H9 (cell line): ENCODE results near the gene MXD4. TPM values are rescaled to one million over a fixed set of nuclear protein-coding genes. Genes with fewer than 3 reads are reported as not detected.

ENCODE experiments used
- DNase-seq: peaks from one replicate; pipeline ENCODE4 v3.0.0-alpha.2; 2017
- H2AFZ ChIP-seq: one replicate; pipeline ENCODE4 v1.6.1; 2013; ENCODE audit warnings: mild to moderate bottlenecking, low read length, control low read depth, moderate library complexity
- H2AK5ac ChIP-seq: 2 replicates; pipeline ENCODE4 v1.6.1; 2013; ENCODE audit warnings: low read length, control low read depth, mixed read lengths; ENCODE audit not compliant: insufficient read length
- H2BK120ac ChIP-seq: one replicate; pipeline ENCODE4 v1.6.1; 2013; ENCODE audit warnings: low read depth, mild to moderate bottlenecking, low read length, control low read depth, inconsistent platforms; ENCODE audit not compliant: poor library complexity, severe bottlenecking
- H2BK12ac ChIP-seq: 2 replicates; pipeline ENCODE4 v1.6.1; 2013; ENCODE audit warnings: low read length, control low read depth, mixed read lengths, low read depth; ENCODE audit not compliant: insufficient read length
- H2BK15ac ChIP-seq: 2 replicates; pipeline ENCODE4 v1.6.1; 2013; ENCODE audit warnings: low read depth, low read length, control low read depth
- H2BK20ac ChIP-seq: one replicate; pipeline ENCODE4 v1.6.1; 2013; ENCODE audit warnings: low read depth, mild to moderate bottlenecking, low read length, control low read depth, inconsistent platforms; ENCODE audit not compliant: poor library complexity, severe bottlenecking
- H2BK5ac ChIP-seq: 2 replicates; pipeline ENCODE4 v1.6.1; 2013; ENCODE audit warnings: low read length, control low read depth, mixed read lengths; ENCODE audit not compliant: insufficient read length
- H3K14ac ChIP-seq: 2 replicates; pipeline ENCODE4 v1.6.1; 2013; ENCODE audit warnings: low read length, control low read depth; ENCODE audit not compliant: insufficient read depth
- H3K18ac ChIP-seq: 2 replicates; pipeline ENCODE4 v1.6.1; 2013; ENCODE audit warnings: low read depth, mild to moderate bottlenecking, mixed read lengths, low read length, control low read depth; ENCODE audit not compliant: insufficient read length
- H3K23ac ChIP-seq: 2 replicates; pipeline ENCODE4 v1.6.1; 2013; ENCODE audit warnings: low read length, control low read depth, mixed read lengths, low read depth; ENCODE audit not compliant: insufficient read length
- H3K23me2 ChIP-seq: 2 replicates; pipeline ENCODE4 v1.6.1; 2013; ENCODE audit warnings: low read depth, mild to moderate bottlenecking, mixed read lengths, low read length, control low read depth; ENCODE audit not compliant: insufficient read length, poor library complexity, severe bottlenecking
- H3K27ac ChIP-seq: 2 replicates; pipeline ENCODE4 v1.5.1; 2013; ENCODE audit warnings: low read length, control low read depth, mixed read lengths, low read depth; ENCODE audit not compliant: insufficient read length
- H3K27me3 ChIP-seq: 2 replicates; pipeline ENCODE4 v1.6.1; 2013; ENCODE audit warnings: low read length, control low read depth, inconsistent platforms; ENCODE audit not compliant: insufficient read depth
- H3K4ac ChIP-seq: 2 replicates; pipeline ENCODE4 v1.6.1; 2013; ENCODE audit warnings: low read depth, mild to moderate bottlenecking, control low read depth, inconsistent platforms, low read length, moderate library complexity
- H3K4me1 ChIP-seq: 2 replicates; pipeline ENCODE4 v1.6.1; 2013; ENCODE audit warnings: low read length, control low read depth, inconsistent platforms; ENCODE audit not compliant: insufficient read depth
- H3K4me2 ChIP-seq: 2 replicates; pipeline ENCODE4 v1.6.1; 2013; ENCODE audit warnings: low read length, control low read depth, mixed read lengths; ENCODE audit not compliant: insufficient read length, insufficient read depth
- H3K56ac ChIP-seq: 2 replicates; pipeline ENCODE4 v1.6.1; 2013; ENCODE audit warnings: low read depth, mild to moderate bottlenecking, mixed read lengths, low read length, control low read depth; ENCODE audit not compliant: insufficient read length
- H3K79me1 ChIP-seq: 2 replicates; pipeline ENCODE4 v1.6.1; 2013; ENCODE audit warnings: low read depth, mild to moderate bottlenecking, moderate library complexity, low read length, control low read depth, inconsistent platforms; ENCODE audit not compliant: insufficient read depth, poor library complexity, severe bottlenecking
- H3K79me2 ChIP-seq: 2 replicates; pipeline ENCODE4 v1.6.1; 2013; ENCODE audit warnings: low read length, control low read depth, inconsistent platforms; ENCODE audit not compliant: insufficient read depth
- H3K9ac ChIP-seq: 2 replicates; pipeline ENCODE4 v1.6.1; 2013; ENCODE audit warnings: low read length, control low read depth, mixed read lengths; ENCODE audit not compliant: insufficient read length; ENCODE audit errors: extremely low read depth
- H3K9me3 ChIP-seq: one replicate; pipeline ENCODE4 v1.6.1; 2013; ENCODE audit warnings: low read depth, low read length, inconsistent platforms; ENCODE audit not compliant: control insufficient read depth
- H3T11ph ChIP-seq: one replicate; pipeline ENCODE4 v1.6.1; 2013; ENCODE audit warnings: mild to moderate bottlenecking, low read length, control low read depth, inconsistent platforms
- H4K20me1 ChIP-seq: one replicate; pipeline ENCODE4 v1.6.1; 2013; ENCODE audit not compliant: control insufficient read depth, insufficient read length, insufficient read depth
- H4K5ac ChIP-seq: 2 replicates; pipeline ENCODE4 v1.6.1; 2013; ENCODE audit warnings: low read depth, mild to moderate bottlenecking, mixed read lengths, low read length, control low read depth; ENCODE audit not compliant: insufficient read length
- H4K8ac ChIP-seq: replicated peaks from 2 replicates; pipeline ENCODE4 v1.6.1; 2013; ENCODE audit warnings: low read length, control low read depth, mixed read lengths, low read depth; ENCODE audit not compliant: insufficient read length
- H4K91ac ChIP-seq: 2 replicates; pipeline ENCODE4 v1.6.1; 2013; ENCODE audit warnings: low read depth, mild to moderate bottlenecking, moderate library complexity, mixed read lengths, low read length, control low read depth; ENCODE audit not compliant: insufficient read length
- H3K27ac Mint-ChIP-seq, 3 experiments: 2 replicates in 2 of 3; 3 replicates in 1 of 3; pipeline ENCODE4 v1.8.0; 2020 to 2021; ENCODE audit warnings: mixed read lengths in 3 of 3, mild to moderate bottlenecking in 1 of 3, moderate library complexity in 1 of 3
- H3K27me3 Mint-ChIP-seq: 2 replicates; pipeline ENCODE4 v1.8.0; 2021; ENCODE audit warnings: low read depth, mild to moderate bottlenecking, moderate library complexity, mixed read lengths
- H3K36me3 Mint-ChIP-seq, 3 experiments: 2 replicates in 2 of 3; 3 replicates in 1 of 3; pipeline ENCODE4 v1.8.0; 2020 to 2021; ENCODE audit warnings: low read depth in 3 of 3, mixed read lengths in 3 of 3; ENCODE audit not compliant: insufficient read depth in 1 of 3
- H3K4me1 Mint-ChIP-seq, 2 experiments: 2 replicates each; pipeline ENCODE4 v1.8.0; 2020; ENCODE audit warnings: mixed read lengths in 2 of 2
- H3K4me3 Mint-ChIP-seq, 2 experiments: 2 replicates in 1 of 2; 3 replicates in 1 of 2; pipeline ENCODE4 v1.8.0; 2020 to 2021; ENCODE audit warnings: mild to moderate bottlenecking in 2 of 2, mixed read lengths in 2 of 2, moderate library complexity in 1 of 2
- H3K9me3 Mint-ChIP-seq, 2 experiments: 2 replicates in 1 of 2; 3 replicates in 1 of 2; pipeline ENCODE4 v1.8.0; 2020; ENCODE audit warnings: mild to moderate bottlenecking in 2 of 2, mixed read lengths in 2 of 2, moderate library complexity in 1 of 2
- WGBS: extraction: QIAGEN DNeasy Blood & Tissue Kit; methylation state at CpG from one replicate; pipeline ENCODE4 v1.1.7; 2013; ENCODE audit warnings: missing lambda C conversion rate, low lambda C conversion rate, mixed read lengths; ENCODE audit not compliant: insufficient read length; ENCODE audit errors: extremely low coverage; 5-methylcytosine and 5-hydroxymethylcytosine counted together
- total RNA-seq: library from RNA; stranded (reverse); gene quantifications from 2 replicates; pipeline ENCODE4 v1.2.1, GENCODE V29; 2021
- TF ChIP-seq, protein P1 (sequence below): fragments of 200-600 bp; sonication (generic); conservative IDR thresholded peaks from 3 replicates; pipeline ENCODE4 v1.8.0; 2021; ENCODE audit warnings: antibody characterized with exemption, mild to moderate bottlenecking

The MXD4 gene
- total RNA-seq, 1 experiment from 2014 or later, result 24.1 TPM

DNA sequence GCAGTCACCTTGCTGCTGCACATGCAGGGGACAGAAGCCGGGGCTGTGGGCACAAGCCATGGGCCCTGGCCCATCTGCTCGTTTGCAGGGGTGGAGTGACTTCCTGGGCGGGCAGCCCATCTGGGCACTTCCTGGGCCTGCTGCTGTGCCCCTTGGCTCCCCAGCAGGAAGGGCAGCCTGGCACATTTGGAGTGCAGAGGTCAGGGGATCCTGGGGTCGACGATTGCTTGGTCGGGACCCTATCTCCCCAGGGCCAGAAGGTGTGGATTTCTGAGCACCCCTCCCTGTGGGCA, 10.9 kb upstream of the MXD4 start:
- TF ChIP-seq, protein P1, sequence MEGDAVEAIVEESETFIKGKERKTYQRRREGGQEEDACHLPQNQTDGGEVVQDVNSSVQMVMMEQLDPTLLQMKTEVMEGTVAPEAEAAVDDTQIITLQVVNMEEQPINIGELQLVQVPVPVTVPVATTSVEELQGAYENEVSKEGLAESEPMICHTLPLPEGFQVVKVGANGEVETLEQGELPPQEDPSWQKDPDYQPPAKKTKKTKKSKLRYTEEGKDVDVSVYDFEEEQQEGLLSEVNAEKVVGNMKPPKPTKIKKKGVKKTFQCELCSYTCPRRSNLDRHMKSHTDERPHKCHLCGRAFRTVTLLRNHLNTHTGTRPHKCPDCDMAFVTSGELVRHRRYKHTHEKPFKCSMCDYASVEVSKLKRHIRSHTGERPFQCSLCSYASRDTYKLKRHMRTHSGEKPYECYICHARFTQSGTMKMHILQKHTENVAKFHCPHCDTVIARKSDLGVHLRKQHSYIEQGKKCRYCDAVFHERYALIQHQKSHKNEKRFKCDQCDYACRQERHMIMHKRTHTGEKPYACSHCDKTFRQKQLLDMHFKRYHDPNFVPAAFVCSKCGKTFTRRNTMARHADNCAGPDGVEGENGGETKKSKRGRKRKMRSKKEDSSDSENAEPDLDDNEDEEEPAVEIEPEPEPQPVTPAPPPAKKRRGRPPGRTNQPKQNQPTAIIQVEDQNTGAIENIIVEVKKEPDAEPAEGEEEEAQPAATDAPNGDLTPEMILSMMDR, result no peak
- no peaks in the 10 kb centered on the region for H3K9me3 ChIP-seq
- Mint-ChIP-seq H3K4me1 (peaks cover 4 to 11% of the 10 kb centered on the region in 2 experiments; a peak in 3 of 4 replicates), H3K27me3 (peaks cover 2% of the 10 kb centered on the region; the same call in 1 of the 2 replicates), H3K9me3 (no peaks in the 10 kb centered on the region), H3K4me3 (no peak overlapping the region), H3K36me3 (no peaks in the 10 kb centered on the region), H3K27ac (no peak overlapping the region; a peak in 1 of 7 replicates)
- no peak overlapping the region for H3K14ac ChIP-seq
- no peak overlapping the region for H2BK20ac ChIP-seq
- no peak overlapping the region for H4K5ac ChIP-seq
- no peak overlapping the region for H2BK15ac ChIP-seq
- no peak overlapping the region for H3K23ac ChIP-seq
- no peak overlapping the region for H2BK12ac ChIP-seq
- H2AFZ ChIP-seq, result no peak overlapping the region
- H4K91ac ChIP-seq, result no peak overlapping the region
- no peak for DNase-seq
- H3K23me2 ChIP-seq, result no peaks in the 10 kb centered on the region
- H3K79me2 ChIP-seq, result no peaks in the 10 kb centered on the region
- H4K20me1 ChIP-seq, result no peaks in the 10 kb centered on the region
- H3K18ac ChIP-seq, result no peak overlapping the region
- no peak overlapping the region for H3K4me2 ChIP-seq
- no peaks in the 10 kb centered on the region for H3K27me3 ChIP-seq
- H2BK120ac ChIP-seq, result no peak overlapping the region
- H3K56ac ChIP-seq, result no peak overlapping the region
- H4K8ac ChIP-seq, result no peak overlapping the region
- WGBS, result no CpG with 5 or more reads among the region's 6 CpGs
- no peak overlapping the region for H3K27ac ChIP-seq
- no peaks in the 10 kb centered on the region for H3K4me1 ChIP-seq
- H2BK5ac ChIP-seq, result no peak overlapping the region
- H3K9ac ChIP-seq, result no peak overlapping the region
- no peaks in the 10 kb centered on the region for H3K79me1 ChIP-seq
- no peak overlapping the region for H3T11ph ChIP-seq
- no peak overlapping the region for H3K4ac ChIP-seq
- H2AK5ac ChIP-seq, result no peak overlapping the region
